NCI-H2107 (cell line): ENCODE results near the gene OR51B4.
"Not testable (repeated sequence)": the region's sequence is repeated elsewhere in the genome, so short reads cannot be mapped to it uniquely, and the experiment has no call there.

ENCODE experiments used
- DNase-seq: peaks from one replicate; lab custom pipeline; 2025; lab: John Stamatoyannopoulos, UW

The OR51B4 gene, protein sequence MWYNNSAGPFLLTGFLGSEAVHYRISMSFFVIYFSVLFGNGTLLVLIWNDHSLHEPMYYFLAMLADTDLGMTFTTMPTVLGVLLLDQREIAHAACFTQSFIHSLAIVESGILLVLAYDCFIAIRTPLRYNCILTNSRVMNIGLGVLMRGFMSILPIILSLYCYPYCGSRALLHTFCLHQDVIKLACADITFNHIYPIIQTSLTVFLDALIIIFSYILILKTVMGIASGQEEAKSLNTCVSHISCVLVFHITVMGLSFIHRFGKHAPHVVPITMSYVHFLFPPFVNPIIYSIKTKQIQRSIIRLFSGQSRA

DNA sequence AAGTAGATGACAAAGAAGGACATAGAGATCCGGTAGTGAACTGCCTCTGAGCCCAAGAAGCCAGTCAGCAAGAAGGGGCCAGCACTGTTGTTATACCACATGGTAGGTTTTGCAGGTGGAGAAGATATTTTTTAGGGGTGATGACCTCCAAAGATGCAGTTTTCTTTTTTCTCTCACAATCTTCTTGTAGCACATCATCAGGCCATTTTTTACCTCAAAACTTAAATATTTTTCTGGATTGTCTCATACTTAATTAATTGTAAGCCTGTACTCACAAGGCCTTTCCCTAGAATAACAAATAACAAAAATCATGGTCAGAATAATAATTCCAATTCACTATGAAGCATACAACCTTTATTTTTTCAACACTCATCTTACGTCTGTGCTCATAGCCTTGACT, at the start of gene OR51B4:
TSS of gene OR51B4 (minus strand) at position 101 of the 400 bp plus-strand sequence. CDS start at position 101, 0 bp downstream.
- no peak for DNase-seq

DNA sequence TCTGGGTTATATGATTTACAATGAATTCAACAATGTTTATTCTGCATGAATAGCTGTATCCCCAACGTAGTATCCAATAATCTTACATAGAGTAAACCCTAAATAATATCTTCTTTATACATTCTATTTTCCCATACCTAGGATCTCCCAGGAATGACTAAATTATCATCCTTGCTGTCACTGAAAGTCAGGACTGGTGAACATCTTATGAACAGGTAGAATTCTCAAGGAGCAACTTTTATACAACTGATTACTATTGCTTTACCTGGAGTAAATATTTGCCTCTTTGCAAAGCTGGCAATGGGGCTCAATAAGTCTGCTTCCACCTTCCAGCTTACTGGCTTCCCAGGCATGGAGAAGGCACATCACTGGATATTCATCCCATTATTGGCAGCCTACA, 49.5 kb upstream of the OR51B4 start, which contains the start of gene OR51B6:
TSS of gene OR51B6 (plus strand) at position 301 of the 400 bp plus-strand sequence. CDS start at position 301, 0 bp downstream.
- no peak for DNase-seq

DNA sequence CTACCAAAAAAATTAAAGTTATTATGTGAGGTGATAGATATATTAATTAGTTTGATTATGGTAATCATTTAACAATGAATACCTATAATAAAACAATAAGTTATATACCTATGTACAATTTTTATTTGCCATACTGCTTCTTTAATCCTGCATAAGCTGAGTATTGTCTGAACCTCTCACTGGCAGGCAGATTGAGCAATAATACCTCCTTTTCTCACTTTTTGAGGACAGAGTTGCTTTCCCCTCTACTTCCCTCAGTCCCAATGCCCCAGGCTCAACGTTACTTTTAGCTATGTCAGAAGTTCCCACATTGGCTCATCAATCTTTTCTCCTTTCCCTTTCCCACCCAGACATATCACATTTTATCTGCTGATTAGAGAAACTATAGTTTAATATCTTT, 47.8 kb upstream of the OR51B4 start:
- DNase-seq = no peak

DNA sequence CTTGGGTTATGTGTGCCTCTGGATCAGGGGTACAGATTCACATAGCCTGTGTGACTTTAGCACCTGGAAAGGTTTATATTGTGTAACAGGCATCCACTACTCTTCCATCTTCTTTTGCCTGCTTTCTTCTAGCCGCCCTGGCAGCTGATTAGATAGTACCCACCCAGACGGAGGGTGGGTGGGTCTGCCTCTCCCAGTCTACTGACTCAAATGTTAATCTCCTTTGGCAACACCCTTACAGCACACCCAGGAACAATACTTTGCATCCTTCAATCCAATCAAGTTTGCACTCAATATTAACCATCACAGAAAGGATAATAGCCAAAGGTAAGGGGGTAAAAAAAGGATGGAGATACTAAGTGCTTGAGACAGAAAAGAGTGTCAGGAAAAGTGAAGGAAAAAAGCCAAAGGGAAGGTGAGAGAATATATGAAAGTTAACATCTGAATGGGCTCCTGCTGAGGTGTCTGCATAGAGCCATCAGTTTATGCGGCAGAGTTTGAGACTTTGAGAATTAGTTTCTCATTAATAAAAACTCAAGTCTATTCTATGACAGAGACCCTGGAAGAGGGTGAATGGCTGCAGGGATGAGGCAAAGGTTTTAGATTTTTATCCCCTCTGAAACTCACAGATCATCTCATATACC, 46.9 kb upstream of the OR51B4 start:
- no peak for DNase-seq

DNA sequence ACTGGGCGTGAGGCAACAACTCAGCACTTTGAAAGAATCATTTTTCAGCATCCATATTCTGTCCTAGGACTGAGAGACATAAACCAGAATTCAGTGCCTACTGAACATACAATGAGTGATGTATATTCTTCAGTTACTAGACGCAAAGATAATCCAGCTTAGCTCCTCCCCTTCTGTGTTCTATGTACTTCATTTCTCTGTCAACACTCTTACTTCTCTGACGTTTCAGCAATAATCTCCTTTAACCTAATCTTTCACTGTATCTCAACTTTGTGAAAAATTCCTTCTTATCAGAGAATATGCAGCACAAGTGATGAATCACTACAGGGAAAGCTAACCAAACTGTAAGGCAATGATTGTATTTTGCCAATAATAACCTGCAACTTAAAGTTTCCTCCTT, 44.1 kb upstream of the OR51B4 start:
- DNase-seq = no peak

DNA sequence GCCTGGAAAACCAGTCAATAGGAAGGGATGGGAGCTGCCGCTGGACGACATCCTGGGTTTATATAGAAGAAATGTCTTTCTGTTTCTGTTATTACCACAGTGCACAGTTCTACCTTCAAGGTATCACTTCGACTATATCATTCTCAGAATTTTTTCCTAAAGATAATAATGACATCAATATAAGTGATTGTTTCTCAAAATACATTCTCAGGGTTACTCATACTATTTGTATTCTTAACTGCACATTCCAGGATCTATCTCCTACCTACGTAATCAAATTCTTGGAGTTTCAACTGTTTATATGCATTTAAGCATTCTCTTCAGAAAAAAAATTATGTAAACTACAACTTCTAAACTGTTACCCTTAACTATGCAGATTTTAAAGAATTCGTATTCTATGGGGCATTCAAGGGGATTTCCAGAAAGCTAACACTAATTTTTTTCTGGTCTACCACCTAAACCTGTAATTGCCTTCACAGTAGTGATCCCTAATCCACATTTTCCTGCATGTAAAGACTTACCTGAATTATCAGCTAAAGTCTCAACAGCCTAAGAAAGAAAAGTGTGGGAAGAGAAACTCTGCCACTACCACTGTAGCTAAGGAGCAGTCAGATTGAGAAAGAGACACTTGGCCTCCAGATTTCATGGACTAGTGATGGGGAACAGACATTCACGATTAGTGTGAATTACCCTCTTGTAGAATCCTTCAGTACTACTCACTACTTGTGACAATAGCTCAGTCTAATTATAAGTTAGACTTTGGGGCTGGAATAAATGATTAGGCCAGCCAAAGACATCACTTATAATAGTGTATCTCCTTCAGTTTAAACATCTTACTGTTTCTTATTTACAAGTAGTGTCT, 42.0 kb upstream of the OR51B4 start, which contains the start of gene OR51B5:
TSS of gene OR51B5 (minus strand) at position 51 of the 862 bp plus-strand sequence. CDS start at position 51, 0 bp downstream.
- no peak for DNase-seq

DNA sequence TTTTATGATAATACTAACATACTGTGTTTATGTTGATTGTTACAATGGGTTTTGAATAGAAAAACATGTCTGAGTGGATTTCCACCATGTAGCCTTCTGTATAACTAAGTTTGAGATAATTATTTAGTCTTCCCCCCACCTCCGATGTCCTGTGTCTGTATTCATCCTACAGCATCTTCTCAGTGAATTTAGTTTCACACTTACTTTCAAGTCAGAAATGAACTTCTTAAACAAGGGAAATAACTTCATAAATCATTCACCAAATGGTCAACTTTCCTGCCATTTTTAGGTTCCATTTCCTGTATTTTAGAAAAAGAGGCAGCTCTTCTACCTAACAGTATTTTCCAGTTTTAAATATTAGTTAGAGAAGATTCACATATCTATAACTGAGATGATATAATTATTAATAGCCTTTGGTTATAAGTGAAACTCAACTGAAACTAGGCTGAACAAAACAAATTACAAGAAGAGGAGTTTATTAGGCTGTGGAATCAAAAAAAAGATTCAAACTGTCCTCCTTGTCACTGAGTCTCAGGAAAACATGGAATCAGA, 38.1 kb upstream of the OR51B4 start:
- DNase-seq = no peak

DNA sequence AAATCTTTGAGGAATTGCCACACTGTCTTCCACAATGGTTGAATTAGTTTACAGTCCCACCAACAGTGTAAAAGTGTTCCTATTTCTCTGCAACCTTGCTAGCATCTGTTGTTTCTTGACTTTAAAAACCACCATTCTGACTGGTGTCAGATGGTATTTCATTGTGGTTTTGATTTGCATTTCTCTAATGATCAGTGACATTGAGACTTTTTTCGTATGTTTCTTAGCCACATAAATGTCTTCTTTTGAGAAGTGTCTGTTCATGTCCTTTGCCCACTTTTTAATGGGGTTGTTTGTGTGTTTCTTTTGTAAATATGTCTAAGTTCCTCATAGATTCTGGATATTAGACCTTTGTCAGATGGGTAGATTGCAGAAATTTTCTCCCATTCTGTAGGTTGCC, 35.5 kb upstream of the OR51B4 start:
- DNase-seq = not testable (repeated sequence)

DNA sequence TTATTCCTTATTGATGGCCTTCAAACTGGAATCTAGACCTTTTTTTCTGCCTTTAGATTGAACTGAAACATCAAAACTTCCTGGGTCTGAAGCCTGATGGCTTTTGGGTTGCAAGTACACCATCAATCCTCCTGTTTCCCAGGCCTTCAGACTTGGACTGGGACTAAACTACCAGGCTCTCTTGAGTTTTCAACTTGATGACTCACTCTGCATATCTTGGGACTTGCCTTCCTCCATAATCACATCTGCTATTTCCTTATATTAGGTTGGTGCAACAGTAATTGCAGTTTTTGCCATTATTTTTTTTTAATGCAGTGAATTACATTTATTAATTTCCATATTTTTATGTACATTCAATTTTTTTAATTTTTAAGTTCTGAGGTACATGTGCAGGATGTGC, 34.6 kb upstream of the OR51B4 start:
- no peak for DNase-seq

DNA sequence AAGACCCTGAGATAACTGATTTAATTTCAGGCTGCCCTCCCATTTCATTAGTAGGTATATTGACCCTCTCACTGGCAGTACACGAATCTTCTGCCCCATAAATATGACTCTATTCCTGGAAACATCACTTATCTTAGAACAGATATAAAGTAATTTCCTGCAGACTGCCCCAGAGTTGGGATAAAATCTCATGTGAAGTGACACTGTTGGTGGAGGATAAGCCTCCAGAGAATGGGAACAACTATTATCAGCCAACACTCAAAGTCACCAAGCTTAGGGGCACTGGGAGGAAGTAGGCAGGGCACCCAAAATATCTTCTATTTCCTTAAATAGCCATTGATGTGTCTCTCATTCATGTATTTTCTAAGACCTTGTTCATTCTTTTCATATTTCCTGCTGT, 33.4 kb upstream of the OR51B4 start:
- DNase-seq = no peak

DNA sequence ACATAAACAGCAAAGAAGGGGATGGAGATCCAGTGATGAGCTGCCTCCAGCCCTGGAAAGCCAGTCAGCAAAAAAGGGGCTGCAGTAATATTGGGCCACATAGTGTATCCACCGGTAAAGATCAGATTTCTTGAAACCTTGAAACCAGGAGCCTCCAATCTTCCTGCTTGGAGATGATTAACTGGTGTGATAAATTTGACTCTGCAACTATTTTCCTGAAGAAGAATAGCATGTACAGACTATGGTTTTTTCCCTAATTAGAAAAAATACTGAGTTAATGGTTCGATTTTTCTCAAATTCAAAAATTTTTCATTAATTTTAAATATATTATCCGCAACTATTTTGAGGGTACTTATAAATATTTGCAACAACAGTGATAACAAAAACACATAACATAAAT, 22.5 kb upstream of the OR51B4 start, which contains the start of gene OR51B2:
TSS of gene OR51B2 (minus strand) at position 101 of the 400 bp plus-strand sequence. CDS start at position 101, 0 bp downstream.
- no peak for DNase-seq

DNA sequence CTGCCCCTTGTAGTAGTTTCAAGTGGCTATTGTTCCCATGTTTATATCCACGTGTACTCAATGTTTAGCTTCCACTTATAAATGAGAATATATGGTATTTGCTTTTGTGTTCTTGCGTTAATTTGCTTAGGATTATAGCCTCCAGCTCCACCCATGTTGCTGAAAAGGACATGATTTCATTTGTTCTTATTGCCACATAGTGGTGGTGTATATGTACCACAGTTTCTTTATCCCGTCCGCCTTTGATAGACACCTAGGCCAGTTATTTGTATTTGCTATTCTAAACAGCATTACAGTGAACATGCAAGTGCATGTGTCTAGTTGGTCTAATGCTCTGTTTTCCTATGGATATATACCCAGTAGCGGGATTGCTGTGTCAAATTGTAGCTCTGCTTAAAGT, 15.5 kb upstream of the OR51B4 start:
- DNase-seq = no peak

DNA sequence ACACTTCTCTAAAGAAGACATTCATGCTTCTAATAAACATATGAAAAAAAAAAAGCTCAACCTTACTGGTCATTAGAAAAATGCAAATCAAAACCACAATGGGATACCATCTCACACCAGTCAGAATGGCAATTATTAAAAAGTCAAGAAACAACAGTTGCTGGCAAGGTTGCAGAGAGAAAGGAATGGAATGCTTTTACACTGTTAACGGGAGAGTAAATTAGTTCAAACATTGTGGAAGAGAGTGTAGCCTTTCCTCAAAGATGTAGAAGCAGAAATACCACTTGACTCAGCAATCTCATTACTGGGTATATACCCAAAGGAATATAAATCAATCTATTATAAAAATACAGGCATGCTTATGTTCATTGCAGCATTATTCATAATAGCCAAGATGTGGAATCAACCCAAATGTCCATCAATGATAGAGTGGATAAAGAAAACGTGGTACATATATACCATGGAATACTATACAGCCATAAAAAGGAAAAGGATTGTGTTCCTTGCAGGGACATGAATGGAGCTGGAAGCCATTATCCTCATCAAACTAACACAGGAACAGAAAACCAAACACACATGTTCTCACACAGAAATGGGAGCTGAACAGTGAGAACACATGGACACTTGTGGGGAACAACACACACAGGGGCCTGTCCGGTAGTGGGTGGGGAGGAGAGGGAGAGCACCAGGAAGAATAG, 11.7 kb upstream of the OR51B4 start:
- not testable (repeated sequence) for DNase-seq

DNA sequence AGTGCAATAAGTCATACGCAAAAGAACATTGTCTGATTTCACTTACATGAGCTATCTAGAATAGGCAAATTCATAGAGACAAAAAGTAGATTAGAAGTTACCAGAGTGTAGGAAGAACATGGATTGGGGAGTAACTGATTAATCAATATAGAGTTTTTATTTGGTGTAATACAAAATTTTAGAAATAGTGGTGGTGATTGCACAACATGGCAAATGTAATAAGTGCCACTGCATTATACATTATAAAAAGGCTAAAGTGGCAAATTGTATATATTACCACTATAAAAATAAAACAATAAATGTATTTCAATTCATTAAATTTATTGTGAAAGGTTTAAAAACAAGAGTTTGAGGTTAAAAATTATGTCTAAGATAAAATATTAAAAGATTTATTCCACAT, 8.7 kb upstream of the OR51B4 start:
- no peak for DNase-seq

DNA sequence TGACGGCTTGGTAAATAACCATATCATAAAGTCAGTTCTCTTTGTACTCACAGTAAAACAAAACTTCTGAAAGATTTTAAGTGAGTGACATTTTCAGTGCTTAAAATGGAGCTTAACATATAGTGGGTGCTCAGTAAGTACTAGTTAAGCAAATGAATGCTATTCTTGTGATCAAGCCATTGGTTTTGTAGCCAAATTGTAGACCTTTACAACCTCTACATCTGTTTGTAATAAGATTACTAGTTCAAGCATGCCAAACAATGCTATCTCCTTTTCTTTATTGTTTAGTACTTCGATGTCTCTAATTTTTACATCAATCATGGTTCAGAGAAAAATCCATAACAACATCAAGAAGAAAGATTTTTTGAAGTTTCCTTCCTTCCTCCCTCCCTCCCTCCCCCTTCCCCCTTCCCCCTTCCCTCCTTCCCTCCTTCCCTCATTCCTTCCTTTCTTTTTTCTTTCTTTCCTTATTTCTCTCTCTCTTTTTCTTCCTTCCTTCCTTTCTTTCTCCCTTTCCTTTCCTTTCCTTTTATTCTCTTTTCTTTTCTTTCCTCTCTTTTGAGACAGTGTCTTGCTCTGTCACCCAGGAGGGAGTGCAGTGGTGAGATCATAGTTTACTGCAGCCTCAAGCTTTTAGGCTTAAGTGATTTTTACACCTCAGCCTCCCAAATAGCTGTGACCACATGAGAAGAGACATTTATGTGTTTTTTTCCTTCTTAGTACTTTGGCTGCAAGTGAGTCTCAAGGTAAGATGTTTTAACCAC, 5.7 kb upstream of the OR51B4 start:
- DNase-seq = no peak

DNA sequence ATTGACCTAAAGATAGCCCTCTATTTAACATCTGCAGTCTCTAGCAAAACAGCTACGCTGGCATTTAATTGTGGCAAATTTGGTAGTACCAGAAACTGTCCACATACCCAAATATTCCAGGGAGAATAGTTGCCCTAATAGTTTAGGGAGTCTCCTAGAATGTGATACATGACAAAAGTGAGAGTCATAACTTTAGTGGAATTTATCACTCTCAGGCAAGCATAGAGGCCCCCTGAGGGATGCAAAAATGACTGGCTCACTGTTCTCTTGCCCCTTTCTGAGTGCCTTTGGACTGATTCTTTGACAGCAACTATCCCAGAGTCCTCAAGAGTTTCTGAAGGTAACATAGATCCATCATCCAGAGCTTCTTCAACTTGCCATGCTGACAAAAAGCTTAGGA, 2.3 kb upstream of the OR51B4 start:
- DNase-seq = no peak

DNA sequence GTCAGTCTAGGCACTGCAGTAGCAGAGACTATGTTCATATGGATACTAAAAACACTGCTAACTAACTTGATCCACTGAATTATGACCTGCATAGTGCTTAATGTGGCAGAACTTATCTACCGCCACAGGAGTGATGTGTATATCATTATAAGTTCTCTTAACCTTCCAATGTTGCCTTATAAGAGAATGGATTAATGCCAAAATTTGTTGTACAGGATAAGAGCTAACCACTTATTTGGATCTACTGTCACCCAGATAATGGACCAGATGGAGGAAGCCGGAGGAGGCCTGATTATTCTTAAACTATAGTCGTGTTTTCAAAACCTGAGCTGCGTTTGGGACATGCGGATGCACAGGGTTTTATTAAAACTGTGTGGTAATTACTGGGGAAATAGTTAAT, 1.9 kb upstream of the OR51B4 start:
- no peak for DNase-seq

DNA sequence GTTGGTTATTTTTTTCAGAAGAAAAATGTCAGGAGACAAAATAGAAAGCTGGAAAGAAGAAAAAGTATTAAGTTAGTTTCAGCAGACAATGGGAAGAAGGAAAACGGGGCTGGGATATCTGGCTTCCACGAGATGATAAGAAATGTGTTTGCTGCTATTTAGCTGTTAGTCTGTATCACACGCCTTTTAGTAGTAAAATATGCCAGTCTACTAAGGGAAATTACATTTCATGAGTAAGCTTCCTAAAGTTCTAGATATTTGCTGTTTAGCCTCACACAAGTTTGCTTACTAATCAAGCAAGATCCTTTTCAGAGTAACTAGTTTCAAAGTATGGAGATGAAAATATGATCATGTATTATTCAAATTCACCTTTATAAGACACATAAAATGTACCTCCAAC, 1.5 kb downstream of the OR51B4 start:
- no peak for DNase-seq

DNA sequence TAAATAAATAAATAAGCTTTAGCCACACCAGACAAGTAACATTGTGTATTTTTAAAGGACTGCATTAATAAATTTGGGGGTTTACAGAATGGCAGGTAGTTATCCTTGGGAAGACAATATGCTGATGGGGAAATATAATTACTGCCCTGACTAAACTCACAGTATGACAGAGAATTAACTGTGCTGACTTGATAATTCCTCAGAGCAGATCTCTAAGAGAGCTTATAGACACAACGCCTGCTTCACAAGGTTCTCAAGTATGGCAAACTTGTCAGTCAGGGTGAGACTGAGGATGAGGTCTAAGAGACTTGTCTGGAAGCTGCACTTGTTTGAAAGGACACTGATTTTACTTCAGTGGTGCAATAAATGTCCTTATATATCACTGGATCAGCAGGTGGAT, 3.3 kb downstream of the OR51B4 start:
- DNase-seq = no peak

DNA sequence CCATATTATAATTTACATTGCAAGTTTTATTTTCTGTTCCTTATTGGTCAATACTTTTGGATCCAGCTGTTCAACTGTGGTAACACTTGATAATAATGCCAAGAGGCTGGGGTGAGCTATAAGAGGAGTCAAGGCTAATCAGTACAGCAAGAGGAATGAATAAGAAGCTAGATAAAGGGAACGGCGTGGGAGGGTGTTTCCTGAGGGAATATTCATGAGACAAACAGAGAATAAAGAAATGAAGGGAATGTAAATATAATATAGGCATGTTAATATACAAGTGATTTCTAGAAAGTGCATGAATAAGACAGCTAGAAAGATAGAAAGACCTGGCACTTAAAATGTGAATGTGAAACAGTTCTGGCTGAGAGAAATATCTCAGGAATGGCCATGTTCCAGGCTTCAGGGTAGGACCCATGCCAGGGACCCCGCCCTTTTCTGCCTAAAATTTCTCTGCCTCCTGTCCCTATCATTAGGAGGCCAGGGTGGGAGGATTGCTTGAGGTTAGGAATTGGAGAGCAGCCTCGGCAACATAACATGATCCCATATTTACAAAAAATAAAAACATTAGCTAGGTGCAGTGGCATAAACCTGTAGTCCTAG, 3.9 kb downstream of the OR51B4 start:
- no peak for DNase-seq
